Kidney epithelial cell (primary cell): ENCODE measurements around the gene GHRHR. TPM values are rescaled to one million over a fixed set of nuclear protein-coding genes. Genes with fewer than 3 reads are reported as not detected.

Experiments used
- DNase-seq: peaks from one replicate; pipeline ENCODE4 v3.0.0-alpha.2; 2010; ENCODE audit warnings: low read depth
- H3K27me3 ChIP-seq: 2 replicates; pipeline ENCODE4 v1.6.0; 2011; ENCODE audit warnings: low read length; ENCODE audit not compliant: control insufficient read depth, insufficient read depth
- H3K36me3 ChIP-seq: 2 replicates; pipeline ENCODE4 v1.5.1; 2011; ENCODE audit warnings: low read length; ENCODE audit not compliant: control insufficient read depth, insufficient read depth
- H3K4me3 ChIP-seq: 2 replicates; pipeline ENCODE4 v1.5.1; 2011; ENCODE audit warnings: low read depth, mild to moderate bottlenecking, control low read depth, low read length
- CTCF ChIP-seq: IDR thresholded peaks from 2 replicates; pipeline ENCODE4 v1.5.1; 2011; ENCODE audit warnings: mild to moderate bottlenecking, moderate library complexity, low read length, control low read depth, inconsistent platforms; ENCODE audit not compliant: insufficient read depth, poor library complexity, severe bottlenecking
- total RNA-seq: library from RNA; depleted of rRNA; stranded (reverse); fragments of >200 nt; gene quantifications from 2 replicates; pipeline ENCODE4 v1.2.3, GENCODE V29; 2015

Gene GHRHR
- total RNA-seq, 1 donor from 2014 or later = not detected

GRCh38 chr7:30984359-30985107 lies 20.8 kb downstream of the GHRHR start:
- Histone ChIP-seq H3K4me3 (no peak overlapping the region), H3K36me3 (no peaks in the 10 kb centered on the region), H3K27me3 (peaks cover 24% of the 10 kb centered on the region)
- DNase-seq = no peak
- TF ChIP-seq CTCF = no peak

GRCh38 chr7:30985756-30986155 lies 22.0 kb downstream of the GHRHR start:
- TF ChIP-seq CTCF = no peak
- H3K27me3 ChIP-seq = peaks cover 19% of the 10 kb centered on the region
- H3K4me3 ChIP-seq = no peak overlapping the region
- no peaks in the 10 kb centered on the region for H3K36me3 ChIP-seq
- no peak for DNase-seq

GRCh38 chr7:30986331-30986730 lies 22.6 kb downstream of the GHRHR start:
- Histone ChIP-seq H3K4me3 (no peak overlapping the region), H3K36me3 (no peaks in the 10 kb centered on the region), H3K27me3 (peaks cover 16% of the 10 kb centered on the region)
- TF ChIP-seq CTCF = no peak
- DNase-seq = no peak

GRCh38 chr7:30986738-30987137 lies 23.0 kb downstream of the GHRHR start:
- Histone ChIP-seq H3K27me3 (peaks cover 16% of the 10 kb centered on the region), H3K4me3 (no peak overlapping the region), H3K36me3 (no peaks in the 10 kb centered on the region)
- no peak for TF ChIP-seq CTCF
- DNase-seq = no peak

- Histone ChIP-seq H3K36me3 (no peaks in the 10 kb centered on the region), H3K4me3 (no peak overlapping the region), H3K27me3 (peaks cover 16% of the 10 kb centered on the region)
- no peak for TF ChIP-seq CTCF
- no peak for DNase-seq
These were observed 23.4 kb downstream of the GHRHR start for GRCh38 chr7:30987178-30987577.

- Histone ChIP-seq H3K4me3 (no peak overlapping the region), H3K36me3 (no peaks in the 10 kb centered on the region), H3K27me3 (peaks cover 16% of the 10 kb centered on the region)
- no peak for TF ChIP-seq CTCF
- no peak for DNase-seq
These were observed 24.2 kb downstream of the GHRHR start for GRCh38 chr7:30987936-30988335.
